Neuronal stem cell (in vitro differentiated cells): ENCODE measurements around the gene HIPK2.

Experiments
- DNase-seq: peaks from one replicate; pipeline ENCODE4 v3.0.0-alpha.2; 2013; ENCODE audit warnings: low spot score
- H2AFZ ChIP-seq: one replicate; pipeline ENCODE4 v1.6.1; 2013; ENCODE audit warnings: mild to moderate bottlenecking, low read length, inconsistent platforms
- H2AK5ac ChIP-seq: 2 replicates; pipeline ENCODE4 v1.6.1; 2013; ENCODE audit warnings: low read depth, mild to moderate bottlenecking, inconsistent platforms, low read length, moderate library complexity, mixed read lengths
- H2BK120ac ChIP-seq: 2 replicates; pipeline ENCODE4 v1.6.1; 2013; ENCODE audit warnings: low read depth, mild to moderate bottlenecking, inconsistent platforms, low read length, moderate library complexity, mixed read lengths
- H2BK12ac ChIP-seq: one replicate; pipeline ENCODE4 v1.6.1; 2013; ENCODE audit warnings: low read length, inconsistent platforms
- H2BK15ac ChIP-seq: 2 replicates; pipeline ENCODE4 v1.6.1; 2013; ENCODE audit warnings: mild to moderate bottlenecking, low read length, inconsistent platforms, mixed read lengths
- H2BK5ac ChIP-seq: one replicate; pipeline ENCODE4 v1.6.1; 2013; ENCODE audit warnings: inconsistent platforms, mild to moderate bottlenecking, low read length, moderate library complexity
- H3K14ac ChIP-seq: one replicate; pipeline ENCODE4 v1.6.1; 2013; ENCODE audit warnings: low read length, inconsistent platforms
- H3K18ac ChIP-seq: 2 replicates; pipeline ENCODE4 v1.6.1; 2013; ENCODE audit warnings: low read length, inconsistent platforms
- H3K23ac ChIP-seq: 2 replicates; pipeline ENCODE4 v1.6.1; 2013; ENCODE audit warnings: low read depth, mild to moderate bottlenecking, mixed read lengths, low read length, inconsistent platforms; ENCODE audit not compliant: poor library complexity
- H3K27ac ChIP-seq: replicated peaks from 3 replicates; pipeline ENCODE4 v1.5.1; 2013; ENCODE audit warnings: low read length, inconsistent platforms
- H3K27me3 ChIP-seq, 3 experiments: 2 replicates each; pipeline ENCODE4 v1.6.1; 2013; ENCODE audit warnings: low read length in 3 of 3, mild to moderate bottlenecking in 2 of 3, inconsistent platforms in 1 of 3, low read depth in 1 of 3, mixed read lengths in 1 of 3, moderate library complexity in 1 of 3; ENCODE audit not compliant: control insufficient read depth in 3 of 3, insufficient read depth in 3 of 3
- H3K36me3 ChIP-seq, 2 donors: replicated peaks in 1 of 2; 2 replicates each; pipeline ENCODE4 v1.6.1; 2013; ENCODE audit warnings: low read length in 2 of 2; ENCODE audit not compliant: control insufficient read depth in 2 of 2, insufficient read depth in 2 of 2
- H3K4ac ChIP-seq: 2 replicates; pipeline ENCODE4 v1.6.1; 2013; ENCODE audit warnings: inconsistent platforms, mild to moderate bottlenecking, low read length, moderate library complexity
- H3K4me1 ChIP-seq, 2 donors: 1 replicate in 1 of 2; 2 replicates in 1 of 2; pipeline ENCODE4 v1.6.1; 2013; ENCODE audit warnings: low read length in 2 of 2, low read depth in 1 of 2; ENCODE audit not compliant: control insufficient read depth in 2 of 2, insufficient read depth in 1 of 2
- H3K4me2 ChIP-seq: one replicate; pipeline ENCODE4 v1.6.1; 2013; ENCODE audit warnings: mild to moderate bottlenecking, low read length, inconsistent platforms; ENCODE audit not compliant: insufficient read depth, poor library complexity, severe bottlenecking
- H3K4me3 ChIP-seq, 2 donors: 2 replicates each; pipeline ENCODE4 v1.5.1; 2013; ENCODE audit warnings: low read length in 2 of 2, mild to moderate bottlenecking in 2 of 2, inconsistent platforms in 1 of 2, moderate library complexity in 1 of 2
- H3K79me1 ChIP-seq: one replicate; pipeline ENCODE4 v1.6.1; 2013; ENCODE audit warnings: low read depth, mild to moderate bottlenecking, inconsistent platforms, low read length, moderate library complexity
- H3K9ac ChIP-seq: one replicate; pipeline ENCODE4 v1.6.1; 2013; ENCODE audit warnings: mild to moderate bottlenecking, low read depth, low read length, inconsistent platforms; ENCODE audit not compliant: poor library complexity
- H3K9me3 ChIP-seq, 2 donors: replicated peaks in 1 of 2; 2 replicates each; pipeline versions ENCODE3 to v1.6.1; 2013; ENCODE audit warnings: low read length in 2 of 2, mild to moderate bottlenecking in 2 of 2, inconsistent platforms in 1 of 2, low read depth in 1 of 2, mixed read lengths in 1 of 2, moderate library complexity in 1 of 2; ENCODE audit not compliant: control insufficient read depth in 2 of 2, insufficient read depth in 1 of 2
- H4K8ac ChIP-seq: one replicate; pipeline ENCODE4 v1.6.1; 2013; ENCODE audit warnings: low read depth, mild to moderate bottlenecking, inconsistent platforms, low read length, moderate library complexity
- H4K91ac ChIP-seq: one replicate; pipeline ENCODE4 v1.6.1; 2013; ENCODE audit warnings: low read length, low read depth, mild to moderate bottlenecking, inconsistent platforms; ENCODE audit not compliant: poor library complexity
- WGBS, 2 donors: extraction: QIAGEN DNeasy Blood & Tissue Kit; methylation state at CpG; one replicate each; pipeline ENCODE4 v1.1.7; 2013; ENCODE audit warnings: missing lambda C conversion rate in 2 of 2, mixed read lengths in 1 of 2; ENCODE audit not compliant: insufficient read length in 2 of 2, insufficient replicate concordance in 1 of 2; ENCODE audit errors: extremely low coverage in 2 of 2; 5-methylcytosine and 5-hydroxymethylcytosine counted together

HIPK2 gene

DNA sequence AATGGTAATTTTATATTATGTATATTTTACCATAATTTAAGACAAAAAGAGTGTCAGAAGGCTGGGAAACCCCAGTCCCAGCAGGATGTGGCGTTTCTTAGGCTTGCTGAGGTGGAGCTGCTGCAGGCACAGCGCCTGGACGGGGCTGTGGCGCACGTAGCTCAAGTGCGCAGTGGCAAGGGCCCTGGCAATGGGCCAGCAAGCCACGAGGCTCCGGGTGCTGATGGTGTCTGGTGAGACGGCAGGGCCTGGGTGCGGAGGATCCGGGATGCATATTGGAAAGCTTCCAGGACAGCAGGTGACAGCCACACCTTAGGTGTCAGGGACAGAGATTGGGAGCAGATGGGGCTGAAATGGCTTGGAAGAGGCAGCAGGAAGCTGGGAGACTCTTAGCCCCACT is 217.1 kb downstream of the HIPK2 start:
- no peak overlapping the region for H2AK5ac ChIP-seq
- peak overlapping the region; percentile 44 for H3K18ac ChIP-seq
- H2BK15ac ChIP-seq, result no peak overlapping the region
- no peaks in the 10 kb centered on the region for H3K27me3 ChIP-seq
- H2BK5ac ChIP-seq, result no peak overlapping the region
- H3K4ac ChIP-seq, result no peak overlapping the region
- H3K79me1 ChIP-seq, result no peaks in the 10 kb centered on the region
- H4K8ac ChIP-seq, result no peak overlapping the region
- H3K36me3 ChIP-seq, result peaks cover 2 to 10% of the 10 kb centered on the region in 2 donors
- H3K9ac ChIP-seq, result no peak overlapping the region
- no peak overlapping the region for H3K27ac ChIP-seq
- H3K4me2 ChIP-seq, result no peak overlapping the region
- no CpG with 5 or more reads among the region's 11 CpGs for WGBS, 2 donors
- H2AFZ ChIP-seq, result no peak overlapping the region
- no peak overlapping the region for H2BK120ac ChIP-seq
- H3K4me3 ChIP-seq, result no peak overlapping the region
- peak overlapping the region; percentile 17 for H3K14ac ChIP-seq
- H3K4me1 ChIP-seq, result peaks cover 0 to 4% of the 10 kb centered on the region in 2 donors
- DNase-seq, result no peak
- H4K91ac ChIP-seq, result no peak overlapping the region
- H3K9me3 ChIP-seq, result no peaks in the 10 kb centered on the region
- H2BK12ac ChIP-seq, result no peak overlapping the region
- H3K23ac ChIP-seq, result peak overlapping the region; percentile 83

DNA sequence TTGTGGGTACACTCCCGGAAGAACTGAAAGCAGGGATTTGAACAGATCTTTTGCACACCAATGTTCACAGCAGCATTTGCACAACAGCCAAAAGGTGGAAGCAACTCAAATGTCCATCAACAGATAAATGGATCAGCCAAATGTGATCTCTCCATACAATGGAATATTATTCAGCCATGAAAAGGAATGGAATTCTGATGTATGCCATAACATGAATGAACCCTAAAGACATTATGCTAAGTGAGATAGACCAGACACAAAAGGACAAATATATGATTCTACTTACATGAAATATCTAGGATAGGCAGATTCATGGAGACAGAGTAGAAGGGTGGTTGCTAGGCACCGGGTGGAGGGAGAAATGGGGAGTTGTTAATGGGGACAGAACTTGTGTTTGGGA is 217.6 kb downstream of the HIPK2 start:
- H3K9ac ChIP-seq, result no peak overlapping the region
- no peak overlapping the region for H4K91ac ChIP-seq
- no peak overlapping the region for H3K23ac ChIP-seq
- H2AK5ac ChIP-seq, result no peak overlapping the region
- no peak overlapping the region for H3K4ac ChIP-seq
- H3K4me2 ChIP-seq, result no peak overlapping the region
- no peak overlapping the region for H2BK5ac ChIP-seq
- H3K79me1 ChIP-seq, result no peaks in the 10 kb centered on the region
- no peak overlapping the region for H2BK15ac ChIP-seq
- H4K8ac ChIP-seq, result no peak overlapping the region
- no peaks in the 10 kb centered on the region for H3K9me3 ChIP-seq
- no peak overlapping the region for H3K4me3 ChIP-seq
- peaks cover 2 to 10% of the 10 kb centered on the region in 2 donors for H3K36me3 ChIP-seq
- H3K14ac ChIP-seq, result no peak overlapping the region
- WGBS, 2 donors, result no CpG with 5 or more reads among the region's 2 CpGs
- H3K27ac ChIP-seq, result no peak overlapping the region
- no peak overlapping the region for H2BK12ac ChIP-seq
- no peaks in the 10 kb centered on the region for H3K27me3 ChIP-seq
- no peak overlapping the region for H3K18ac ChIP-seq
- no peak overlapping the region for H2AFZ ChIP-seq
- DNase-seq, result no peak
- peaks cover 0 to 4% of the 10 kb centered on the region in 2 donors for H3K4me1 ChIP-seq
- no peak overlapping the region for H2BK120ac ChIP-seq

DNA sequence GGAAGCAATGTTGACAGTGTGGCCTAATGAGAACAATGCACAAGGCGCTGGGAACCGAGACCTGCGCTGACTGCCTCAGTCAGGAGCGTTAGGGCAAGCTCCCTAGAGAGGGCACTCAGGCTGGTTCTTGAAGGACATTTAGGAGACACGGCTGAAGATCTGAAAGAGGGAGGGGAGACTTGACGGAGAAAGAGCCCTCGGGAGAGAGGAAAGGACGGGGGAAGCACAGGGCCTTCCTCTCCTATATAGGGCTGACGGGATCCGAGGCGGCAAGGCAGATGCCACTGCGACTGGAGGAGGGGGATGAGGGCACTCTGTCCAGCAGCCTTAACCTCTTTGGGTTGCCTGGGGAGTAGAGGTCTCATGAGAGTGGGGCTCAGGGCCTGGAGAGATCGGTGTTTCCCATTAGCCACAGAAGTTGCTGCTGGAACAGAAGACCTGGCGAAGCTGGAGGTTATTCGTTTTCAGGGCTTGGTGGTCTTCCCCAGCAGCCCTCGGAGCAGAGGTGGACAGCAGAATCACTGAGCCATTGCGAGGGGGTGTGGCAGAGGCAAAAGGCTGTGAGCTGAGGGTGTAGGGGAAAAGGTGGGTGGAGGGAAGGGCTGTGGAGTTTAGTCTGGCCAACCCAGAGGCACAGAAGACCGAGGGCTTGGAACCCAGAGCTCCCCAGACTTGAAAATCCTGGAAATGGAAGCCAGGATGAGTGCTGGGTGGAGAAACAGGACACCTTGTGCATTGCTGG is 218.3 kb downstream of the HIPK2 start:
- no peak overlapping the region for H2BK15ac ChIP-seq
- DNase-seq, result no peak
- no peak overlapping the region for H2AK5ac ChIP-seq
- no peak overlapping the region for H3K18ac ChIP-seq
- H3K4me2 ChIP-seq, result no peak overlapping the region
- peaks cover 2 to 9% of the 10 kb centered on the region in 2 donors for H3K36me3 ChIP-seq
- no peak overlapping the region for H4K8ac ChIP-seq
- no peak overlapping the region for H3K9ac ChIP-seq
- H3K27me3 ChIP-seq, result no peaks in the 10 kb centered on the region
- H3K23ac ChIP-seq, result no peak overlapping the region
- WGBS, 2 donors, result no CpG with 5 or more reads among the region's 18 CpGs
- no peaks in the 10 kb centered on the region for H3K79me1 ChIP-seq
- H3K27ac ChIP-seq, result no peak overlapping the region
- H3K4ac ChIP-seq, result no peak overlapping the region
- H2BK5ac ChIP-seq, result no peak overlapping the region
- H3K9me3 ChIP-seq, result no peaks in the 10 kb centered on the region
- H3K14ac ChIP-seq, result no peak overlapping the region
- H2BK12ac ChIP-seq, result no peak overlapping the region
- peaks cover 0 to 4% of the 10 kb centered on the region in 2 donors for H3K4me1 ChIP-seq
- H3K4me3 ChIP-seq, result no peak overlapping the region
- no peak overlapping the region for H4K91ac ChIP-seq
- H2AFZ ChIP-seq, result no peak overlapping the region
- no peak overlapping the region for H2BK120ac ChIP-seq

DNA sequence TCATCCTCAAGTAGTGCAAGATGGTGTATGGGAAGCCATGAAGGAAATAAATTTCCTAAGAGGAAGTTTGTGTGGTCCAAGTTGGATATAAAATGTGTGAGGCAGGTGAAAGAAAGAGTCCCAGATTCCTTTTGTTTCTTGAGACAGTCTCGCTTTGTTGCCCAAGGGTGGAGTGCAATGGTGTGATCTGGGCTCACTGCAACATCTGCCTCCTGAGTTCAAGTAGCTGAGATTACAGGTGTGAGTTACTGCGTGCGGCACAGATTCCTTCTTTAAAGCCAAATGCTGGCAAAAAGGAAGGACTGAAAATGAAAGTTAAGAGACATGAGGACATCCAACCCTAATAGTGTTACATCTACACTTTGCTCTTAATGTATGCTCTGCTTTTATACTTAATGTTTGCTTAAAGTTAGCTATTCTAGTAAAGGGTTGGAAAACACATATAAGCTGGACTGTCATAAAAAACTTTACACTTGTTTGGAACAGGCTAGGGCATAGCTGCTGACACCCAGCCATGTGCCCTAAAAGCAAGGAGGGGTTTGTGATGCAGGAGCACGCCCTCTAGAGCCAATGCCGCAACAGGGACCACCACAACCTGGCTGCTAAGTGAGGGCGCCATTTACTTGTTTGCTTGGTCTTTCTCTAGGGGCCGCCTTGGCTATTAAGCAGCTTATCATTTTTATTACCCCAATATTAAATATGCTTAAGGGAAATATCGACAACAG is 219.8 kb downstream of the HIPK2 start:
- Histone ChIP-seq H2AK5ac (no peak overlapping the region), H2BK5ac (no peak overlapping the region), H3K27ac (no peak overlapping the region), H4K91ac (no peak overlapping the region), H2BK12ac (no peak overlapping the region), H3K9ac (no peak overlapping the region), H3K4me2 (no peak overlapping the region), H2BK15ac (no peak overlapping the region), H3K9me3 (no peaks in the 10 kb centered on the region), H3K36me3 (peaks cover 2 to 4% of the 10 kb centered on the region in 2 donors), H3K27me3 (no peaks in the 10 kb centered on the region), H3K4me3 (no peak overlapping the region), H3K23ac (no peak overlapping the region), H3K14ac (no peak overlapping the region), H3K79me1 (no peaks in the 10 kb centered on the region), H3K18ac (no peak overlapping the region), H2AFZ (no peak overlapping the region), H2BK120ac (no peak overlapping the region), H4K8ac (no peak overlapping the region), H3K4ac (no peak overlapping the region), H3K4me1 (peaks cover 0 to 1% of the 10 kb centered on the region in 2 donors)
- DNase-seq, result no peak
- WGBS, 2 donors, result no CpG with 5 or more reads among the region's 8 CpGs
